Fibroblast of skin of left quadriceps (primary cell): Measurements from ENCODE around the gene NFE2.

ENCODE experiments used
- DNase-seq, 2 experiments: peaks; one replicate each; pipeline ENCODE4 v3.0.0-alpha.2; 2013; ENCODE audit warnings: low read depth in 2 of 2

NFE2 gene

GRCh38 chr12:54251667-54252284, 49.0 kb downstream of the NFE2 start:
- DNase-seq = no peak

GRCh38 chr12:54249489-54249888, 51.3 kb downstream of the NFE2 start:
- DNase-seq = no peak

- DNase-seq = no peak
Measured at GRCh38 chr12:54246011-54246641, 54.7 kb downstream of the NFE2 start.
